ENCODE data around the gene DIPK1A.
A peak's percentile ranks its signal among the peaks of the same experiment; 100 is the strongest.

Gene DIPK1A

GRCh38 chr1:92961131-92961895 lies at the start of gene DIPK1A:
TSS of gene DIPK1A (minus strand) at chr1:92961462. CDS start at chr1:92961429, 33 bp downstream.
- DNase-seq: peak; percentile 79

DNA sequence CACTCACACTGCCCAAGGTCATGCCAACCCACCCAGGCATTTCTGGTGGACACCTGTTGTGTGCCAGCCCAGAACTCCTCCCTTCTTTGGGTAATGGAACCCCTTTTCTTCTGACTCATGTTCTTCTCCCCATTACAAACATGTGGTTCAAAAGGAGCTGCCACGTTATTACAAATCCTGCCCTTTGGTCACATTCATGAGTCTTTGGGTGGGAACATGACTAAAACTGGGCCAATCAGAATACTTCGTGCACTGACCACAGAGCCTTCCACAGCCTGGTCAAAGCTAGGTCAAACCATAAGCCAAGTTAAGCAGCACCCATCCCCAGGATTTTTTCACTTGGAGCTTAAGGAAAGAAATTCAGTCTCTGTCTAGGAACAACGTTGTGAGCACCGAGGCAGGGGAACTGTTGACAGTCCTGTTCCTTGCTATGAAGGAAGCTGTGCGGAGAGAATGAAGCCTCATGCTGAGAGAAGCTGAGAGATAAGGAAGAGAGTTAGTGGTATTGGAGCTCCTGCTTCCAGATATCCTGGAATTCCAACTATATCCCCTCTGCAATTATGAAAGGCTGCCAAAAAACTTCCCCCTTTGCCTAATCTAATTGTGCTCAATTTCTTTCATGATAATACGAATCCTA lies 46.8 kb upstream of the DIPK1A start:
- no peak for DNase-seq

GRCh38 chr1:93005252-93005598 lies 44.0 kb upstream of the DIPK1A start:
- no peak for DNase-seq

GRCh38 chr1:93004566-93005251 lies 43.4 kb upstream of the DIPK1A start:
- DNase-seq: no peak

DNA sequence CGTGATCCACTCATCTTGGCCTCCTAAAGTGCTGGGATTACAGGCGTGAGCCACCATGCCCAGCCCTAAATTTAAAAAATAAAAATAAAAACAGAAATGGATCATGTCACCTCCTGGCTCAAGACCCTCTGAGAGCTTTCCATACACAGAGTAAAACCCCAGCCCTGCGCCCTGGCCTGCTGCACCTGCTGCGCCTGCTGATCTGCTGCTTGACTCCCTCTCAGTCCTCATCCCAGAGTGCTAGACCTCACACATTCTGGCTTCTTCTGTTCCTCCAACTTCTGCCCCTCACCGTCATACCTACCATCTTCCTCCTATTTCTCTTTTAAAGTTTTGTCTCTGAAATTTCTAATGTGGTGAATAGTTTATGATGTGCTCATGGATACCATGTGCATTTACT lies 42.7 kb upstream of the DIPK1A start:
- DNase-seq: no peak

GRCh38 chr1:93002781-93003180 lies 41.5 kb upstream of the DIPK1A start:
- DNase-seq: no peak

DNA sequence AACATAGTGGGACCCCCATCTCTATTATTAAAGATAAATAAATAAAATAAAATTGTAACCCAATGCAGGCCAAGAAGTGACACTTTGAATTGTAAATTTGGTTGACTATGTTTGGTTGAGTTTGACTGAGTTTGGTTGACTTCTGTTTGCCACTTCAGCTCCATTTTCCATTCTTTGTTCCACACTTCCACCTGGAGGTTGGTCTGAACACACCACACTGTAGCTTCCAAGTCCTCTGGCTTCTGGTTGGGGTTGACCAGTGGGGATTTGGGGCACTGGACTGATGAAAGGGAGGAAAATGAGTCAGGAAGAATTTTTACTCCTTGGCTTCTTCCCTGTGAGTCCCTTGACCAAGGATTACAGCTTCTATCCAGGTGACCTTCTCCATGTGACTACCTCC lies 40.6 kb upstream of the DIPK1A start:
- no peak for DNase-seq

- DNase-seq: no peak
Observed at GRCh38 chr1:93000751-93001175, 39.5 kb upstream of the DIPK1A start.

DNA sequence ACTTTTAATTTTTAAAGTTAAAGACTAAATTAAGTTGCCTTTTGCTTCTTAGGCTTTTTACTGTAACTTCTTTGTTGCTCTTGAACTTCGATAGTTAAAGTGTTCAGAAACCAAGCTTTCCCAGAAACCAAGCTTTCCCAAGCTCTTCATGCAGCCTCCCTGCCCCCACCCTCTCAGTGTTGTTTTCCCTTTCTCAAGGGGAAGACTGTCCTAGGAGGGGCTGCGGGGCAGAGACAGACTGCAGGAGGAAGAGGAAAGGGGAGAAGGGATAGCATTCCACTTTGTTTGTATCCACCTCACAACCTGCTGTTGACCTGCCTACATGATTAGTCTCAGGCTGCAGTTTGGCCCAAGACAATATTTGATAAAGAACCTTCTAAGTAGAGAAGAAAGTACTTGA lies 39.0 kb upstream of the DIPK1A start:
- DNase-seq: peak; percentile 1

DNA sequence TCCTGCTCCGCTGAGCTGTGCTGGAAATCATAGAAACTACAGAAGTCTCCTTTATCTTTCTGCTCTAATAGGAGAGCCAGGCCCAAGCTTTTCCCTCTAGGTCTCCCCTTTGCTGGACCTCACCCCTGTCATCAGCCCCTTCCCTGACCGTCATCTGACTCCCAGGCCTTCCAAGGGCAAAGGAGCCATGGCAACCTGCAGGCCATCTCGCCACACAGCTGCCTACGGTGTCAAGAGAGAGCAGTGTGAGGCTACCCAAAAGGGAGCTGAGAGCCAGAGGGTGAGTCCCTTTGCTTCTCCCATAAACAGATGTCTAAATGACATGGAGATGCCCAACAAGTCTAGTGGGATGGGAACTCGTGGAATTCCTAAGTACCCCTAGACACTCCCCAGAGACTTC lies 37.6 kb upstream of the DIPK1A start:
- no peak for DNase-seq

GRCh38 chr1:92995441-92996430 lies 34.5 kb upstream of the DIPK1A start:
- no peak for DNase-seq

DNA sequence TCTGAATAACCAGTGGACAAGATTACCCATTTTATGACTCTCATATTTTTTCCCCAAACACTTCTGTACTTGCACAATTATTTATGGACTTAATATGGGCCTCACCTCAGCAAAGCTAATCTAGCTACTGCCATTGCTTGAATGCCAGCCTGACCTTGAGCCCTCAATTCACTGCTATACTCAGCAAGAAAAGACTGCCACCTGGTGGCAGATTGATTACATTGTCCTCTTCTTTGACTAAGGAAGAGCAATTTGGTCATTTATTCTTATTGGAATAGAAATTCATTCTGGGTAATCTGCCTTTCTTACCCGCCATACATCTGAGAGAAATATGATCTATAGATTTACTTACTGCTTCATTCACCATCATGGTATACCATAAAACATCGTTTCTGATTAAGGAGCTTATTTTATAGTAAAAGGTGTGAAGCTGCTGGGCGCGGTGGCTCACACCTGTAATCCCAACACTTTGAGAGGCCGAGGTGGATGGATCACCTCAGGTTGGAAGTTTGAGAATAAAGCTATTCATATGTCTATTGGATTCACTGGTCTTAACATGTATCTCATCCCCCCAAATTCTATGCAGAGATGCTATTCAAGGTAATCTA lies 32.9 kb upstream of the DIPK1A start:
- DNase-seq: peak; percentile 70

DNA sequence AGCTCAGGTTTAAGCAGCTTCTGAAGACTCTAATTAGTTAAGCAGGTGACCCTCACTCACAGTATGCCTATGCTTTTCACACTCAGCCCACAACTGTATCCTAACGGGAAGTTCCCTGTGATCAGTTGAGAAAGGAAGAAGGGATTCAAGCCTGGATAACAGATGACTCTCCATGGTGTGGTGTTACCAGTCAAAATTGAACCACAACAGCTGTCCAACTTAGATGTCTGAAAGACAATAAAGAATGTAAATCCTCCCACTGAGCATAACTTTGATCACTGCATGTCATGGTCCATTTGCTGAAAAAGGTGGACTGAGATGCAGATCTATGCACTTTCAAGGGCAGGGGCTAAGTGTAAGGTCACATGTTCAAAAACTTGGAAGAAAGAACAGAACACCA lies 32.3 kb upstream of the DIPK1A start:
- no peak for DNase-seq

DNA sequence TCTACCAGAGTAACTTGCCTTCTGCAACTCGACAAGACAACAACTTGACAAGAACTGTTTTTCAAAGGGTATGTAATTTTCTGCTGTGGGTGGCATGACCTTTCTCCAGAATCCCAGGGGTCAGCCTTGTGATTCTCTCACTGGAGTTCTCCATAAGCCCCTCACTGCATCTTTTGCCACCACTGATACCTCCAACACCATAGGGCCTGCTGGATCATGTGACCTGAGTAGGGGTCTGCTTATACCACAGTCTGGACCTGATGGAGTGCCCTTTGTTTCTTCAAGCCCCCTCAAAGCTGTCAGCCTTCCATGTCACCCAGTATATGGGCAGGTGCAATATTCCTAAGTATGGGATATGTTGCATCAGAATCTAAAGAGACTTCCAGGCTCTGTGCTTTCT lies 31.6 kb upstream of the DIPK1A start:
- no peak for DNase-seq

DNA sequence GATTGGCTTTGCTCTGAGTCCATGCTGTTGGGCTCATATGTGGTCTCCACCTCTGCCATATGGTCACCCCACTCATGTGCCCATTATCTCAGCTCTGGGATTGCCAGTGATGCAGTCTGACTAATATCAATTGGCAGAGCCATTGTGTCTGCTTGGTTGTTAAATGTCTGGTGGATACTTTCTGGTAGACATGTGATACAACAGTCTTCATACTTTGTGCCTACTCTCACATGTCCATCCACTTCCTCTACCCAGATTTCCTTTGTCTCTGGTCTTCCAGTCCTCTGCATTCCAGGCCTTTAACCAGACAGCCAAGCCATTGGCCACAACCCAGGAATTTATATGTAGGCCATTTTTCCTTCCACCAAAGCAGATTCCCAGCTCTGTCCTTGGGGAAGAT lies 30.8 kb upstream of the DIPK1A start:
- DNase-seq: no peak

DNA sequence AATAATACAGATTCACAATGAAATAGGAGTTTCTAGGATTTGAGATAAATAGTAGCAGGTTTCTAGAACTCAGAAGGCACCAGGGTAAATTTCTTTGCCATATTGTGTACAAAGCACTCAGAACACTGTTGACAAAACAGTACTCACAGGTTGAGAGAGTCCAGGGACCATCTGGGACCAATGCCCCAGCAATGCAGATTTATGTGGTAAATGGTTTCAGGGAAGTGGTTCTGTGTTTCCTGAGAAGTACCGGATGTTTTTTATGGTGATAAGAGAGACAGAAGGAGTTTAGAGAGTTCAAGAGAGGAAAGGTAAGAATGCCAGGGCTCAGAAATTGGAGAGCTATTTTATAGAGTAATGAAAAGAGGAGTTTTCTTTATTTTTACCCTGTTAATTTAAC lies 29.6 kb upstream of the DIPK1A start:
- DNase-seq: no peak

DNA sequence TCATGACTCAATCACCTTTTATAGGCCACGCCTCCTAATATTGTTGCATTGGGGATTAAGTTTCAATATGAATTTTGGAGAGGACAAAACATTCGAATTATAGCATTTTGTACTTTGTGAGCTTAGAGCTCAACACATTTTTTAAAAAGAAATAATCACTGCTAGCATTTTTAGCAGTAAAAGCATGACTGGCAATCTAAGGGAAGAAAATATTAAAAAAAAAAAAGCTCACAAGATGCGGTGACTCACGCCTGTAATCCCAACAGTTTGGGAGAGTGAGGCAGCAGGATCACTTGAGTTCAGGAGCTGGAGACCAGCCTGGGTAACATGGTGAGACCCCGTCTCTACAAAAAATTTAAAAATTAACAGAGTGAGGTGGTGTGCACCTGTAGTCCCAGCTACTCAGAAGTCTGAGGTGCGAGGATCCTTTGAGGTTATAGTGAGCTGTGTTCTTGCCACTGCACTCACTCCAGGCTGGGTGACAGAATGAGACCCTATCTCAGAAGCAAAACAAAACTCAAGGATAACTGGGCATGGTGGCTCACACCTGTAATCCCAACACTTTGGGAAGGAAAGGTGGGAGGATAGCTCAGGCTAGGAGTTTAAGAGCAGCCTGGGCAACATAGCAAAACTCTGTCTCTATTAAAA lies 28.8 kb upstream of the DIPK1A start:
- no peak for DNase-seq

GRCh38 chr1:92989253-92989652 lies 28.0 kb upstream of the DIPK1A start:
- no peak for DNase-seq

GRCh38 chr1:92987462-92987861 lies 26.2 kb upstream of the DIPK1A start:
- DNase-seq: no peak

GRCh38 chr1:92985101-92985500 lies 23.8 kb upstream of the DIPK1A start:
- DNase-seq: no peak

DNA sequence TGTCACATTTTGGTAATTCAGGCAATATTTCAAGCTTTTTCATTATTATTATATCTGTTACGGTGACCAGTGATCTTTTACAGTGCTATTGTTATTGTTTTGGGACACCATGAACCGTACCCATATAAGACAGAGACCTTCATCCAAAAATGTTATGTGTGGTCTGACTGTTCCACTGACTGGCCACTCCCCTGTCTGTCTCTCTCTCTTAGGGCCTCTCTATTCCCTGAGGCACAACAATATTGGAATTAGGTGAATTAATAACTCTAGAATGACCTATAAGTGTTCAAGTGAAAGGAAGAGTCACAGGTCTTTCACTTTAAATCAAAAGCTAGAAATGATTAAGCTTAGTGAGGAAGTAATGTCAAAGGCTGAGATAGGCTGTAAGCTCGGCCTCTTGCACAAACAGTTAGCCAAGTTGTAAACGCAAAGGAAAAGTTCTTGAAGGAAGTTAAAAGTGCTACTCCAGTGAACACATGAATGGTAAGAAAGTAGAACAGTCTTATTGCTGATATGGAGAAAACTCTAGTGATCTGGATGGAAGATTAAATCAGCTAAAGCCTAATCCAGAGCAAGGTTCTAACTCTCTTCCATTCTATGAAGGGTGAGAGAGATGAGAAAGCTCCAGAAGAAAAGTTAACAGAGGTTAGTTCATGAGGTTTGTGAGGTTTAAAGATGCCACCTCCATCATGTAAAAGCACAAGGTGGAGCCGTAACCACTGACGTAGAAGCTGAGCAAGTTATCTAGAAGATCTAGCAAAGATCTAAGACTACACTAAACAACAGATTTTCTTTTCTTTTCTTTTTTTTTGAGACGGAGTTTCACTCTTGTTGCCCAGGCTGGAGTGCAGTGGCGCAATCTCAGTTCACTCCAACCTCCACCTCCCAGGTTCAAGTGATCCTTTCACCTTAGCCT lies 19.7 kb upstream of the DIPK1A start:
- no peak for DNase-seq

Measured in NCI-H2171 (cell line).